AG20443 (cell line): Measurements from ENCODE around the gene OLR1.

ENCODE experiments used
- DNase-seq: peaks from one replicate; pipeline ENCODE4 v3.0.0; 2012; ENCODE audit warnings: low spot score, mixed read lengths

Gene OLR1

GRCh38 chr12:10153271-10154144 is 18.4 kb downstream of the OLR1 start:
- peak; percentile 86 for DNase-seq

- DNase-seq, result no peak
These were observed 20.3 kb downstream of the OLR1 start for GRCh38 chr12:10151621-10152020.

- DNase-seq, result no peak
These were observed 24.1 kb downstream of the OLR1 start for GRCh38 chr12:10147714-10148403.

- no peak for DNase-seq
These were observed 28.8 kb downstream of the OLR1 start for GRCh38 chr12:10142976-10143589.

- peak; percentile 63 for DNase-seq
These were observed 31.9 kb downstream of the OLR1 start for GRCh38 chr12:10140001-10140400.

- DNase-seq, result no peak
These were observed 35.2 kb downstream of the OLR1 start for GRCh38 chr12:10136637-10137205.

- DNase-seq, result no peak
These were observed 36.8 kb downstream of the OLR1 start for GRCh38 chr12:10135126-10135525.

- no peak for DNase-seq
These were observed 39.0 kb downstream of the OLR1 start for GRCh38 chr12:10132850-10133370.

- DNase-seq, result no peak
These were observed 40.7 kb downstream of the OLR1 start for GRCh38 chr12:10131111-10131690.

- no peak for DNase-seq
These were observed 41.9 kb downstream of the OLR1 start, which contains the start of gene CLEC7A for GRCh38 chr12:10130042-10130441. CLEC7A (minus strand) TSS chr12:10130199; CDS start chr12:10130082, 117 bp downstream.

- DNase-seq, result no peak
These were observed 43.2 kb downstream of the OLR1 start for GRCh38 chr12:10128687-10129086.

- DNase-seq, result no peak
These were observed 45.5 kb downstream of the OLR1 start for GRCh38 chr12:10126413-10126812.

GRCh38 chr12:10122689-10123088 is 49.2 kb downstream of the OLR1 start:
- DNase-seq, result no peak

GRCh38 chr12:10121278-10121677 is 50.7 kb downstream of the OLR1 start:
- no peak for DNase-seq

GRCh38 chr12:10119066-10119465 is 52.9 kb downstream of the OLR1 start:
- DNase-seq, result no peak

GRCh38 chr12:10115890-10116289 is 56.0 kb downstream of the OLR1 start:
- DNase-seq, result no peak

- no peak for DNase-seq
These were observed 56.6 kb downstream of the OLR1 start for GRCh38 chr12:10115311-10115710.

- DNase-seq, result no peak
These were observed 58.0 kb downstream of the OLR1 start for GRCh38 chr12:10113920-10114319.

GRCh38 chr12:10113075-10113474 is 58.9 kb downstream of the OLR1 start:
- no peak for DNase-seq

GRCh38 chr12:10111451-10111850 is 60.5 kb downstream of the OLR1 start:
- no peak for DNase-seq

GRCh38 chr12:10110256-10110844 is 61.6 kb downstream of the OLR1 start:
- no peak for DNase-seq
